Endodermal cell (in vitro differentiated cells): ENCODE results near the gene BPIFB6. TPM values are rescaled to one million over a fixed set of nuclear protein-coding genes. Genes with fewer than 3 reads are reported as not detected.

ENCODE experiments used
- DNase-seq: peaks from one replicate; pipeline ENCODE4 v3.0.0-alpha.2; 2017
- H3K27ac ChIP-seq: 2 replicates; pipeline ENCODE4 v1.5.1; 2013; ENCODE audit warnings: mild to moderate bottlenecking, low read depth, low read length, moderate library complexity
- H3K27me3 ChIP-seq: 2 replicates; pipeline ENCODE4 v1.6.1; 2013; ENCODE audit warnings: mild to moderate bottlenecking, low read length, moderate library complexity; ENCODE audit not compliant: insufficient read depth, control insufficient read depth, poor library complexity, severe bottlenecking
- H3K36me3 ChIP-seq: 2 replicates; pipeline ENCODE4 v1.7.0; 2013; ENCODE audit warnings: mild to moderate bottlenecking, low read length, moderate library complexity; ENCODE audit not compliant: control insufficient read depth, insufficient read depth
- H3K4me1 ChIP-seq: one replicate; pipeline ENCODE4 v1.7.0; 2013; ENCODE audit warnings: low read length; ENCODE audit not compliant: control insufficient read depth, insufficient read depth
- H3K4me3 ChIP-seq: 2 replicates; pipeline ENCODE4 v1.5.1; 2013; ENCODE audit warnings: mild to moderate bottlenecking, low read length, moderate library complexity
- H3K9ac ChIP-seq: 2 replicates; pipeline ENCODE4 v1.6.1; 2013; ENCODE audit warnings: mild to moderate bottlenecking, low read length, moderate library complexity; ENCODE audit not compliant: poor library complexity, severe bottlenecking; ENCODE audit errors: extremely low read depth
- H3K9me3 ChIP-seq: 2 replicates; pipeline ENCODE4 v1.6.1; 2013; ENCODE audit warnings: mild to moderate bottlenecking, low read length, moderate library complexity; ENCODE audit not compliant: control insufficient read depth
- H3K27ac Mint-ChIP-seq: 2 replicates; pipeline ENCODE4 v1.8.0; 2020; ENCODE audit warnings: mixed read lengths
- H3K27me3 Mint-ChIP-seq: 2 replicates; pipeline ENCODE4 v1.8.0; 2021; ENCODE audit warnings: mild to moderate bottlenecking, mixed read lengths; ENCODE audit not compliant: insufficient read depth
- H3K36me3 Mint-ChIP-seq: 2 replicates; pipeline ENCODE4 v1.8.0; 2020; ENCODE audit warnings: low read depth, mixed read lengths
- H3K4me1 Mint-ChIP-seq: 2 replicates; pipeline ENCODE4 v1.8.0; 2020; ENCODE audit warnings: mixed read lengths
- H3K4me3 Mint-ChIP-seq: 2 replicates; pipeline ENCODE4 v1.8.0; 2020; ENCODE audit warnings: mild to moderate bottlenecking, moderate library complexity, mixed read lengths
- H3K9me3 Mint-ChIP-seq: 2 replicates; pipeline ENCODE4 v1.8.0; 2020; ENCODE audit warnings: mild to moderate bottlenecking, mixed read lengths
- WGBS, 2 experiments: methylation state at CpG; one replicate each; pipeline versions ENCODE4 v1.1.5 to v1.1.7; 2013; ENCODE audit warnings: missing lambda C conversion rate in 2 of 2, mixed read lengths in 1 of 2; ENCODE audit not compliant: insufficient coverage in 1 of 2, insufficient read length in 1 of 2; 5-methylcytosine and 5-hydroxymethylcytosine counted together
- total RNA-seq, 2 donors: library from RNA; stranded (reverse); fragmentation: NEBNext Ultra II Directional in 1 of 2; extraction: Animal tissue kit (Norgen Biotek cat#: 25700) in 1 of 2; gene quantifications; 2 replicates in 1 of 2; 3 replicates in 1 of 2; pipeline ENCODE4 v1.2.1, GENCODE V29; 2021
- TF ChIP-seq, protein P1 (sequence below): fragments of 200-600 bp; sonication (generic); conservative IDR thresholded peaks from 2 replicates; pipeline ENCODE4 v1.5.0; 2021; ENCODE audit warnings: antibody characterized with exemption, mild to moderate bottlenecking

The BPIFB6 gene
- total RNA-seq, 2 donors from 2014 or later, result not detected

DNA sequence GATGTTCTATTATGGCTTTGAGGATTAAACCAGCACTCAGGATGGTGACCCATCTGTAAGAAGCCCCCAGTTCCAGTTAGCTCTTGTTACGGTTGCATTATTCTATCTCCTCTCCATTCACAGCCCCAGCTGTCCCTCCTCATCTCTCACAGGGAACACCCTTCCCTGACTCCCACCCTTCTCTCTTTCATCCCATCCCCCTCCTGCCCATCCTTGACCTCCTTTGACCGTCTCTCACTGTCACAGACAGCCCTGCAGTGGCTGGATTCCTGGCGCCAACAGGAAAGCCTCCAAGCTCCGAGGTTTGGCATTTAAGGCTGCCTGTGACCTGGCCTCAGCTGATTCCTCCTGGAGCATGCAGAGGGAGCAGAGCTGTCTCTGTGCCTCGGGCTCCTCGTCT lies 43.8 kb downstream of the BPIFB6 start:
- Histone ChIP-seq H3K4me3 (no peak overlapping the region), H3K4me1 (no peaks in the 10 kb centered on the region), H3K27ac (no peak overlapping the region), H3K27me3 (no peaks in the 10 kb centered on the region), H3K36me3 (no peaks in the 10 kb centered on the region), H3K9ac (no peak overlapping the region), H3K9me3 (no peaks in the 10 kb centered on the region)
- DNase-seq, result no peak
- TF ChIP-seq, protein P1, sequence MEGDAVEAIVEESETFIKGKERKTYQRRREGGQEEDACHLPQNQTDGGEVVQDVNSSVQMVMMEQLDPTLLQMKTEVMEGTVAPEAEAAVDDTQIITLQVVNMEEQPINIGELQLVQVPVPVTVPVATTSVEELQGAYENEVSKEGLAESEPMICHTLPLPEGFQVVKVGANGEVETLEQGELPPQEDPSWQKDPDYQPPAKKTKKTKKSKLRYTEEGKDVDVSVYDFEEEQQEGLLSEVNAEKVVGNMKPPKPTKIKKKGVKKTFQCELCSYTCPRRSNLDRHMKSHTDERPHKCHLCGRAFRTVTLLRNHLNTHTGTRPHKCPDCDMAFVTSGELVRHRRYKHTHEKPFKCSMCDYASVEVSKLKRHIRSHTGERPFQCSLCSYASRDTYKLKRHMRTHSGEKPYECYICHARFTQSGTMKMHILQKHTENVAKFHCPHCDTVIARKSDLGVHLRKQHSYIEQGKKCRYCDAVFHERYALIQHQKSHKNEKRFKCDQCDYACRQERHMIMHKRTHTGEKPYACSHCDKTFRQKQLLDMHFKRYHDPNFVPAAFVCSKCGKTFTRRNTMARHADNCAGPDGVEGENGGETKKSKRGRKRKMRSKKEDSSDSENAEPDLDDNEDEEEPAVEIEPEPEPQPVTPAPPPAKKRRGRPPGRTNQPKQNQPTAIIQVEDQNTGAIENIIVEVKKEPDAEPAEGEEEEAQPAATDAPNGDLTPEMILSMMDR, result no peak
- Mint-ChIP-seq H3K4me1 (no peaks in the 10 kb centered on the region), H3K27me3 (peaks cover 2% of the 10 kb centered on the region), H3K36me3 (no peaks in the 10 kb centered on the region), H3K27ac (no peak overlapping the region), H3K9me3 (no peaks in the 10 kb centered on the region), H3K4me3 (no peak overlapping the region)
- 74 to 95% methylated on average over 5 to 6 of the region's 6 CpGs for WGBS, 2 experiments

DNA sequence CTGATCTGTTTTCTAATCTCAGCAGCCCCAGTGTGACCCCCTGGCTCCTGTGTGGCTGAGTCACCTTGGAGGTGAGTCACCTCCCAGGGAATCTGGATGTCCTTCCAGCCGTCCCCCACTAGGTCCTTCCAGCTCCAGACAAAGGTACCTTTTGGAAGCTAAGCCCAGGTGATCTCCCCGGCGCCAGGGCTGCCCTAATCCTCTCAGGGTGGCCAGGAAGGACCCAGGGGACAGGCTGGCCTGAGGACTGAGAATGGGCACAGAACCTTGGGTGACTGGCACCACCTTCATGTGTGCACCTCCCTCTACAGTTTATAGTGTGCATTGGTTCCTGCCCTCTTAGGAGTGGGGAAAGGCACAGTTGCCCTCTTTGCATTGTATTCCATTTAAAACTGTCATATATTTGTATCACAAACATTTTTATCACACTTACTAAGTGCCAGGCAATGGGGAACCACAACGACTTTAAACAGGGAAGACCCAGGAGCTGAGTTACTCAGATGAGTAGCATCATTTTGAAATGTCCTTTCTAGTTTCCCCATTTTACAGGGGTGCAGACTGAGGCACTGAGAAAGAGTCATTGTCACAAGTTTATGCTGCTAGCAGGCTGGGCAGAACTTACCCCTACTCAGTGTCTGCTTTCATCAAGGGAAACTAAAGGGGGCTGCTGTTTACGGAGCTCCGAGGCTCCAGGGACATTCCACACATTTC lies 45.4 kb downstream of the BPIFB6 start:
- no peaks in the 10 kb centered on the region for H3K36me3 ChIP-seq
- H3K27ac ChIP-seq, result no peak overlapping the region
- Mint-ChIP-seq H3K27ac (peak overlapping the region; percentile 12), H3K27me3 (peaks cover 6% of the 10 kb centered on the region), H3K4me1 (no peaks in the 10 kb centered on the region), H3K4me3 (no peak overlapping the region), H3K9me3 (no peaks in the 10 kb centered on the region), H3K36me3 (no peaks in the 10 kb centered on the region)
- TF ChIP-seq, protein P1, result peak; percentile 72
- peak; percentile 81 for DNase-seq
- H3K9ac ChIP-seq, result no peak overlapping the region
- H3K9me3 ChIP-seq, result no peaks in the 10 kb centered on the region
- no peak overlapping the region for H3K4me3 ChIP-seq
- 54 to 68% methylated on average over 3 to 6 of the region's 6 CpGs for WGBS, 2 experiments
- H3K27me3 ChIP-seq, result no peaks in the 10 kb centered on the region
- H3K4me1 ChIP-seq, result no peaks in the 10 kb centered on the region

DNA sequence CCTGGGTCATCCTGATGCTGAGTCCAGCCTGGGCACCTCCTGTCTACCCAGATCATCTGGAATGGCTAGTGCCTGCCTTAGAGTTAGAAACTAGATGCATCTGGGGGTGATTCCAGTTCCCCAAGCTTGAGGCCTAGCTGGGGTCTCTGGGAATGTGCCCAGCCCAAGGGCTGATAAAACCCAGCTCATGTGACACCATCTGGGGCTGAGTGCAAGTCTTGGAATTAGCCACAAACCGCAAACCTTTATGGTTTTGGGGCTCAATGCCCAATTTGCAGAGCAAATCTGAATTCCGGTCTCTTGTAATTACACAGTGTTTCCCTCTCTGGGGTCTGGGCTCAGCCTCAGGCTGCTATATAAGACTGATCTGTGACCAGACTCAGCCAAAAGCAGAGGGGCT lies 47.8 kb downstream of the BPIFB6 start, which contains the start of gene BPIFB4:
Gene BPIFB4, plus strand, starts transcription at position 385 of the 400 bp plus-strand sequence. CDS start 1,884 bp downstream, outside the sequence.
- TF ChIP-seq, protein P1, result no peak
- no peak for DNase-seq
- H3K4me3 Mint-ChIP-seq, result no peak within 1 kb of the TSS
- H3K4me1 Mint-ChIP-seq, result no peaks in the 10 kb centered on the region
- H3K9me3 Mint-ChIP-seq, result no peaks in the 10 kb centered on the region
- H3K36me3 Mint-ChIP-seq, result no peaks in the 10 kb centered on the region
- H3K9ac ChIP-seq, result no peak within 1 kb of the TSS
- H3K27ac Mint-ChIP-seq, result no peak within 1 kb of the TSS
- no peaks in the 10 kb centered on the region for H3K36me3 ChIP-seq
- no peak within 1 kb of the TSS for H3K27ac ChIP-seq
- H3K27me3 Mint-ChIP-seq, result peaks cover 6% of the 10 kb centered on the region
- H3K9me3 ChIP-seq, result no peaks in the 10 kb centered on the region
- WGBS, 2 experiments, result 92 to 95% methylated on average over 2 of the region's 2 CpGs
- H3K4me1 ChIP-seq, result no peaks in the 10 kb centered on the region
- H3K4me3 ChIP-seq, result no peak within 1 kb of the TSS
- no peaks in the 10 kb centered on the region for H3K27me3 ChIP-seq
